HEK293 (cell line): Measurements from ENCODE around the gene NDUFS8.

ENCODE experiments used
- CTCF ChIA-PET: fragments of 350-600 bp; formaldehyde crosslinking; extraction: SDS; loops from one replicate; lab custom pipeline; 2021; ENCODE audit warnings: antibody characterized with exemption; lab: Yijun Ruan, JAX
- POLR2A ChIA-PET: fragments of 300-600 bp; formaldehyde crosslinking; extraction: SDS; loops from one replicate; lab custom pipeline; 2020; ENCODE audit warnings: antibody characterized with exemption, inconsistent platforms; lab: Yijun Ruan, JAX
- H3K27ac ChIP-seq: fragments of 200-500 bp; sonication (Bioruptor generic); 2 replicates; pipeline ENCODE4 v1.5.1; 2014; ENCODE audit warnings: low read depth, low read length, control low read depth, inconsistent platforms; ENCODE audit errors: extremely low read depth
- H3K36me3 ChIP-seq, 2 experiments: fragments of 200-500 bp in 1 of 2; sonication (Bioruptor generic) in 1 of 2; 1 replicate in 1 of 2; 2 replicates in 1 of 2; pipeline ENCODE4 v1.5.1; 2014 to 2017; ENCODE audit warnings: inconsistent platforms in 2 of 2, low read length in 2 of 2; ENCODE audit not compliant: control insufficient read depth in 2 of 2, insufficient read depth in 1 of 2
- H3K4me1 ChIP-seq: fragments of 200-500 bp; sonication (Bioruptor generic); 2 replicates; pipeline ENCODE4 v1.5.1; 2014; ENCODE audit warnings: mild to moderate bottlenecking, low read length, inconsistent platforms; ENCODE audit not compliant: control insufficient read depth, insufficient read depth
- H3K4me3 ChIP-seq: 2 replicates; pipeline ENCODE4 v1.5.1; 2011; ENCODE audit warnings: low read depth, mild to moderate bottlenecking, control low read depth, low read length, moderate library complexity
- H3K9me3 ChIP-seq: fragments of 200-500 bp; sonication (Bioruptor generic); 2 replicates; pipeline ENCODE4 v1.5.1; 2014; ENCODE audit warnings: low read depth, low read length, inconsistent platforms; ENCODE audit not compliant: control insufficient read depth, insufficient read depth
- BCL11B ChIP-seq: fragments of 450-650 bp; formaldehyde crosslinking; IDR thresholded peaks from 2 replicates; pipeline ENCODE4 v1.5.1; 2016; ENCODE audit warnings: low read depth, missing biosample characterization, missing genetic modification characterization
- GLIS1 ChIP-seq: fragments of 450-650 bp; formaldehyde crosslinking; IDR thresholded peaks from 2 replicates; pipeline ENCODE4 v1.5.1; 2016; ENCODE audit warnings: missing biosample characterization, missing genetic modification characterization
- IKZF3 ChIP-seq: fragments of 450-650 bp; IDR thresholded peaks from 2 replicates; pipeline ENCODE4 v1.5.0; 2018; ENCODE audit warnings: missing biosample characterization, mild to moderate bottlenecking, missing genetic modification characterization, moderate library complexity
- MEIS1 ChIP-seq: sonication (generic); formaldehyde crosslinking; IDR thresholded peaks from 2 replicates; pipeline ENCODE4 v1.8.1; 2022; ENCODE audit warnings: missing genetic modification reagents, mild to moderate bottlenecking, borderline replicate concordance
- PRDM1 ChIP-seq: fragments of 450-650 bp; formaldehyde crosslinking; IDR thresholded peaks from 2 replicates; pipeline ENCODE4; 2016; ENCODE audit warnings: missing biosample characterization, missing genetic modification characterization
- REPIN1 ChIP-seq: fragments of 450-650 bp; formaldehyde crosslinking; IDR thresholded peaks from 2 replicates; pipeline ENCODE4 v1.5.1; 2017; ENCODE audit warnings: missing biosample characterization, missing genetic modification characterization, low read depth
- SCRT2 ChIP-seq: fragments of 450-650 bp; formaldehyde crosslinking; IDR thresholded peaks from 2 replicates; pipeline ENCODE4 v1.5.1; 2016; ENCODE audit warnings: missing biosample characterization, missing genetic modification characterization
- TCF7L2 ChIP-seq: IDR thresholded peaks from 2 replicates; pipeline ENCODE4 v1.6.1; 2011; ENCODE audit warnings: low read depth, mild to moderate bottlenecking, inconsistent platforms, low read length, moderate library complexity, borderline replicate concordance
- TSHZ1 ChIP-seq: fragments of 450-650 bp; formaldehyde crosslinking; IDR thresholded peaks from 2 replicates; pipeline ENCODE4 v1.5.1; 2016; ENCODE audit warnings: missing biosample characterization, missing genetic modification characterization, borderline replicate concordance
- ZBTB8A ChIP-seq: fragments of 450-650 bp; formaldehyde crosslinking; IDR thresholded peaks from 2 replicates; pipeline ENCODE4 v1.5.1; 2016; ENCODE audit warnings: missing biosample characterization, missing genetic modification characterization
- ZIC2 ChIP-seq: fragments of 450-650 bp; formaldehyde crosslinking; IDR thresholded peaks from 2 replicates; pipeline ENCODE4 v1.5.1; 2016; ENCODE audit warnings: missing biosample characterization, missing genetic modification characterization
- ZNF138 ChIP-seq: fragments of 450-650 bp; formaldehyde crosslinking; IDR thresholded peaks from 2 replicates; pipeline ENCODE4 v1.5.1; 2016; ENCODE audit warnings: missing biosample characterization, missing genetic modification characterization, borderline replicate concordance
- ZNF211 ChIP-seq: fragments of 450-650 bp; formaldehyde crosslinking; IDR thresholded peaks from 2 replicates; pipeline ENCODE4 v1.5.1; 2016; ENCODE audit warnings: low read depth, missing biosample characterization, missing genetic modification characterization
- ZNF248 ChIP-seq: fragments of 450-650 bp; formaldehyde crosslinking; IDR thresholded peaks from 2 replicates; pipeline ENCODE4 v1.5.1; 2017; ENCODE audit warnings: missing biosample characterization, missing genetic modification characterization
- ZNF26 ChIP-seq: fragments of 450-650 bp; formaldehyde crosslinking; IDR thresholded peaks from 2 replicates; pipeline ENCODE4 v1.5.1; 2016; ENCODE audit warnings: missing biosample characterization, missing genetic modification characterization
- ZNF37A ChIP-seq: fragments of 450-650 bp; IDR thresholded peaks from 2 replicates; pipeline ENCODE4 v1.5.1; 2018; ENCODE audit warnings: missing biosample characterization, missing genetic modification characterization
- ZNF404 ChIP-seq: fragments of 450-650 bp; formaldehyde crosslinking; IDR thresholded peaks from 2 replicates; pipeline ENCODE4 v1.5.1; 2017; ENCODE audit warnings: missing biosample characterization, missing genetic modification characterization
- ZNF473 ChIP-seq: fragments of 450-650 bp; formaldehyde crosslinking; IDR thresholded peaks from 2 replicates; pipeline ENCODE4 v1.5.1; 2017; ENCODE audit warnings: missing biosample characterization, missing genetic modification characterization
- ZNF510 ChIP-seq: fragments of 450-650 bp; formaldehyde crosslinking; IDR thresholded peaks from 2 replicates; pipeline ENCODE4 v1.5.1; 2018; ENCODE audit warnings: mild to moderate bottlenecking, missing genetic modification characterization, missing biosample characterization; ENCODE audit not compliant: insufficient replicate concordance
- ZNF513 ChIP-seq: fragments of 450-650 bp; IDR thresholded peaks from 2 replicates; pipeline ENCODE4 v1.5.1; 2018; ENCODE audit warnings: missing biosample characterization, missing genetic modification characterization
- ZNF658 ChIP-seq: fragments of 450-650 bp; formaldehyde crosslinking; IDR thresholded peaks from 2 replicates; pipeline ENCODE4; 2016; ENCODE audit warnings: missing biosample characterization, missing genetic modification characterization
- ZNF692 ChIP-seq: fragments of 450-650 bp; formaldehyde crosslinking; IDR thresholded peaks from 2 replicates; pipeline ENCODE4 v1.5.1; 2016; ENCODE audit warnings: missing biosample characterization, missing genetic modification characterization
- ZNF707 ChIP-seq: fragments of 450-650 bp; formaldehyde crosslinking; IDR thresholded peaks from 2 replicates; pipeline ENCODE4 v1.5.1; 2016; ENCODE audit warnings: missing biosample characterization, missing genetic modification characterization
- ZNF776 ChIP-seq: fragments of 450-650 bp; formaldehyde crosslinking; IDR thresholded peaks from 2 replicates; pipeline ENCODE4 v1.5.0; 2017; ENCODE audit warnings: missing biosample characterization, missing genetic modification characterization, borderline replicate concordance
- ZNF792 ChIP-seq: fragments of 450-650 bp; formaldehyde crosslinking; IDR thresholded peaks from 2 replicates; pipeline ENCODE4 v1.5.1; 2016; ENCODE audit warnings: missing biosample characterization, missing genetic modification characterization

Gene NDUFS8

GRCh38 chr11:68049509-68050370 is 19.3 kb downstream of the NDUFS8 start:
- no peak overlapping the region for H3K4me3 ChIP-seq
- H3K4me1 ChIP-seq = no peaks in the 10 kb centered on the region
- POLR2A ChIA-PET = no interaction called here
- H3K9me3 ChIP-seq = no peaks in the 10 kb centered on the region
- H3K36me3 ChIP-seq = peaks cover 0 to 35% of the 10 kb centered on the region in 2 experiments; a peak in 1 of 3 replicates
- H3K27ac ChIP-seq = no peak overlapping the region
- CTCF ChIA-PET = interaction anchor here (0.6 kb wide), 1 partner anchor 41 kb away, joined by 3 read pairs; no protein-coding TSS in a partner anchor
- TF ChIP-seq PRDM1 (tag by site-specific recombination) (no peak), TCF7L2 (no peak), ZIC2 (peak; percentile 73), ZNF37A (tag by site-specific recombination) (no peak), ZNF473 (tag by site-specific recombination) (no peak), ZNF510 (tag by site-specific recombination) (no peak), ZNF707 (tag by site-specific recombination) (no peak), ZNF692 (tag by site-specific recombination) (no peak), ZNF792 (tag by site-specific recombination) (no peak), IKZF3 (tag by site-specific recombination) (no peak), ZNF248 (tag by site-specific recombination) (no peak), ZNF776 (no peak), ZNF658 (tag by site-specific recombination) (no peak), ZNF404 (tag by site-specific recombination) (no peak), ZNF26 (tag by site-specific recombination) (no peak), REPIN1 (no peak), ZBTB8A (tag by site-specific recombination) (no peak), ZNF211 (tag by site-specific recombination) (no peak), SCRT2 (tag by site-specific recombination) (peak; percentile 65), GLIS1 (tag by site-specific recombination) (peak; percentile 83), MEIS1 (CRISPR knock-in tag) (no peak), BCL11B (tag by site-specific recombination) (no peak), TSHZ1 (tag by site-specific recombination) (no peak), ZNF138 (tag by site-specific recombination) (no peak), ZNF513 (tag by site-specific recombination) (no peak)
